Measurements from ENCODE around the gene CYB561D1. TPM values are rescaled to one million over a fixed set of nuclear protein-coding genes. Genes with fewer than 3 reads are reported as not detected.

Gene CYB561D1
- 4.8 and 6.7 TPM in 2 replicates for total RNA-seq

GRCh38 chr1:109493805-109494539, at the start of gene CYB561D1:
TSS of gene CYB561D1 (plus strand) at chr1:109494094. CDS start at chr1:109494140, 46 bp downstream.

GRCh38 chr1:109466452-109467300, 27.2 kb upstream of the CYB561D1 start, which contains the start of gene SYPL2:
TSS of gene SYPL2 (plus strand) at chr1:109466546. CDS start at chr1:109466844, 298 bp downstream.

GRCh38 chr1:109483672-109484518, 10.0 kb upstream of the CYB561D1 start, which contains the start of gene ATXN7L2:
TSS of gene ATXN7L2 (plus strand) at chr1:109483905. CDS start at chr1:109483954, 49 bp downstream.

GRCh38 chr1:109509176-109510134, 15.6 kb downstream of the CYB561D1 start, which contains the start of gene AMIGO1:
TSS of gene AMIGO1 (minus strand) at chr1:109509727. CDS start at chr1:109508912, 815 bp downstream.

GRCh38 chr1:109539676-109540075, 45.8 kb downstream of the CYB561D1 start, which contains the start of gene GPR61:
TSS of gene GPR61 (plus strand) at chr1:109539872. CDS start at chr1:109543023, 3,151 bp downstream.

GRCh38 chr1:109548321-109549267, 54.7 kb downstream of the CYB561D1 start, which contains the start of gene GNAI3:
TSS of gene GNAI3 (plus strand) at chr1:109548615. CDS start at chr1:109548721, 106 bp downstream.

Other genes starting within 250 kb of the CYB561D1 start
- 1.3 and 1.8 TPM in 2 replicates for gene CELSR2, start 244.6 kb upstream of the CYB561D1 start, total RNA-seq
- gene PSRC1, start 210.9 kb upstream of the CYB561D1 start, total RNA-seq: 2.4 and 31.5 TPM in 2 replicates
- gene MYBPHL, start 187.1 kb upstream of the CYB561D1 start, total RNA-seq: not detected in 2 replicates
- gene SORT1, start 96.2 kb upstream of the CYB561D1 start, total RNA-seq: 18.2 and 21.5 TPM in 2 replicates
- gene PSMA5, start 67.6 kb upstream of the CYB561D1 start, total RNA-seq: 57.4 and 70.7 TPM in 2 replicates
- gene SYPL2, start 27.5 kb upstream of the CYB561D1 start, total RNA-seq: 0.44 and 1.6 TPM in 2 replicates
- gene ATXN7L2, start 10.2 kb upstream of the CYB561D1 start, total RNA-seq: 2.0 and 4.0 TPM in 2 replicates
- 0.43 and 1.1 TPM in 2 replicates for gene AMIGO1, start 15.6 kb downstream of the CYB561D1 start, total RNA-seq
- 0.57 TPM in 1 of 2 replicates, not detected in the other for gene GPR61, start 45.8 kb downstream of the CYB561D1 start, total RNA-seq
- gene GNAI3, start 54.5 kb downstream of the CYB561D1 start, total RNA-seq: 11.6 and 19.9 TPM in 2 replicates
- gene GNAT2, start 125.5 kb downstream of the CYB561D1 start, total RNA-seq: 0.44 TPM in 1 of 2 replicates, not detected in the other
- 92.6 and 124 TPM in 2 replicates for gene AMPD2, start 125.7 kb downstream of the CYB561D1 start, total RNA-seq
- gene GSTM4, start 162.0 kb downstream of the CYB561D1 start, total RNA-seq: 13.6 and 14.4 TPM in 2 replicates
- gene GSTM2, start 174.0 kb downstream of the CYB561D1 start, total RNA-seq: 7.6 and 16.0 TPM in 2 replicates
- gene GSTM1, start 193.7 kb downstream of the CYB561D1 start, total RNA-seq: not detected in 2 replicates
- gene GSTM5, start 218.2 kb downstream of the CYB561D1 start, total RNA-seq: 0.22 and 0.43 TPM in 2 replicates
- 21.8 and 126 TPM in 2 replicates for gene GSTM3, start 246.9 kb downstream of the CYB561D1 start, total RNA-seq